ENCODE results near the gene FHL2.

The FHL2 gene

DNA sequence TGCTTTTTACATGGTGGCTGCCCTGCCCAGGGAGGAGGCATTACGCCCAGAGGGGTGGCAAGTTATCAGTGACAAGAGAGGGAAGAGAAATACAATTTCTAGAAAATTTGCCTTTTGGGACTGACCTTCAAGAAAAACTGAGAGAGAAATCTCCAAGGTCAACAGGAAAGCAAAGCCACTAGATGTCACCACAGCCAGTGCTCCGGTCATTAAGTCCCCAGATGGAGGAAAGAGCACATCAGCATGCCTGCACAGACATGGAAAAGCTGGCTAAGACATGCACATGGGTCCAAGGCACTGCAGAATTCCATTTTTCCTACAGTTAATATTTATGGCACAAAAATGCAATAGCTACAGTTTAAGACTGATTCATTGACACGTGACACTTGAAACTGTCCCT lies 21.0 kb downstream of the FHL2 start:
- Histone ChIP-seq H3K4me1 (ENCODE audit: insufficient read depth, low read length) (no peaks in the 10 kb centered on the region), H3K9ac (ENCODE audit: low read depth, low read length) (no peak overlapping the region), H3K27me3 (ENCODE audit: insufficient read depth, low read length) (no peaks in the 10 kb centered on the region), H3K27ac (ENCODE audit: low read depth, low read length) (no peak overlapping the region), H3K4me3 (ENCODE audit: low read length) (no peak overlapping the region), H3K9me3 (ENCODE audit: insufficient read depth, low read depth, low read length) (no peaks in the 10 kb centered on the region), H3K36me3 (ENCODE audit: insufficient read depth, low read length) (peaks cover 48% of the 10 kb centered on the region)
- 96% methylated on average over 3 of the region's 3 CpGs for WGBS

DNA sequence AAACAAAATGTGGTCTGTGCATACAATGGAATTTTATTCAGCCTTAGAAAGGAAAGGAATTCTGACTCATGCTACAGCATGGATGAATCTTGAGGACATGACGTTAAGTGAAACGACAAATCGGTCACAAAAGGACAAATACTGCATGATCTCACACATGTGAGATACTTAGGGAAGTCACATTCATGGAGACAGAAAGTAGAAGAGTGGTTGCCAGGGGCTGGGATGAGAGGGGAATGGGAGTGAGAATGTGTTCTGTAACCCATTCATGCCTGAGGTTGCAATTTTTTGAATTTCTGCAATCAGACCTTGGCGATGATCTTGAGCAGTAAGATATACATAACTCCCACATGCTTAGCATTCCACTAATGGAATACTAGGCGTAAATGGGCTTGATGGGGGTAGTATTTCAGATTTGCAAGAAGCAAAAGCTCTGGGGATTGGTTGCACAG lies 22.0 kb downstream of the FHL2 start:
- 93% methylated on average over 4 of the region's 5 CpGs for WGBS
- H3K27ac ChIP-seq (ENCODE audit: low read depth, low read length), result no peak overlapping the region
- no peak overlapping the region for H3K9ac ChIP-seq (ENCODE audit: low read depth, low read length)
- H3K4me3 ChIP-seq (ENCODE audit: low read length), result no peak overlapping the region
- peaks cover 47% of the 10 kb centered on the region for H3K36me3 ChIP-seq (ENCODE audit: insufficient read depth, low read length)
- no peaks in the 10 kb centered on the region for H3K9me3 ChIP-seq (ENCODE audit: insufficient read depth, low read depth, low read length)
- no peaks in the 10 kb centered on the region for H3K4me1 ChIP-seq (ENCODE audit: insufficient read depth, low read length)
- H3K27me3 ChIP-seq (ENCODE audit: insufficient read depth, low read length), result no peaks in the 10 kb centered on the region

GRCh38 chr2:105376010-105376409 lies 22.8 kb downstream of the FHL2 start:
- WGBS, result 94% methylated on average over 10 of the region's 11 CpGs
- Histone ChIP-seq H3K9ac (ENCODE audit: low read depth, low read length) (no peak overlapping the region), H3K9me3 (ENCODE audit: insufficient read depth, low read depth, low read length) (no peaks in the 10 kb centered on the region), H3K27me3 (ENCODE audit: insufficient read depth, low read length) (no peaks in the 10 kb centered on the region), H3K4me3 (ENCODE audit: low read length) (no peak overlapping the region), H3K4me1 (ENCODE audit: insufficient read depth, low read length) (no peaks in the 10 kb centered on the region), H3K27ac (ENCODE audit: low read depth, low read length) (no peak overlapping the region), H3K36me3 (ENCODE audit: insufficient read depth, low read length) (peaks cover 43% of the 10 kb centered on the region)

- Histone ChIP-seq H3K9ac (ENCODE audit: low read depth, low read length) (no peak overlapping the region), H3K9me3 (ENCODE audit: insufficient read depth, low read depth, low read length) (no peaks in the 10 kb centered on the region), H3K27ac (ENCODE audit: low read depth, low read length) (no peak overlapping the region), H3K36me3 (ENCODE audit: insufficient read depth, low read length) (peaks cover 43% of the 10 kb centered on the region), H3K4me3 (ENCODE audit: low read length) (no peak overlapping the region), H3K4me1 (ENCODE audit: insufficient read depth, low read length) (no peaks in the 10 kb centered on the region), H3K27me3 (ENCODE audit: insufficient read depth, low read length) (no peaks in the 10 kb centered on the region)
- WGBS, result 93% methylated on average over 15 of the region's 15 CpGs
These were observed 23.8 kb downstream of the FHL2 start for GRCh38 chr2:105375001-105375561.

DNA sequence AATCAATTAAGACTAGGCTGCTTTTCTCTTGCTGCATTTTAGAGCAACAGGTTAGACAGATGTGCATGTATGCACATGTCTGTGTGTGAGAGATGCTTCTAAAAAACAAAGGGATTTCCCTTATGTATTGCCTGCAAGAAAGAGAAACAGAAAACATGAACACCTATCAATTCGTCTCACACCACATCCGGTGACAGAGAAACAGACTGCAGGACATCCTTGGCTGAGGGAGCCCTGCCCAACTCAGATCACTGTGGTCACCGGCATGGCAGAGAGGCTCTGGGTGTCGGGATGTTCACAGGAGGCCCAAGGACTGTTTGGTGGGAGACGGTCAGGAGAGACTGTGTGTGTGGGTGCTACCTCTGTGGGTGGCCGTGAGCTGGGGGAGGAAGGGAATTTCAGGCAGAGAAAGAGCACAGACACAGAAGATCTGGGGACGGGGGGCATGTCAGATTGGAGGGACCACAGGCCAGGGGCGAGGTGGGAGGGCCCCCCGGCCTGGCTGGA lies 24.9 kb downstream of the FHL2 start:
- Histone ChIP-seq H3K9ac (ENCODE audit: low read depth, low read length) (no peak overlapping the region), H3K27ac (ENCODE audit: low read depth, low read length) (no peak overlapping the region), H3K36me3 (ENCODE audit: insufficient read depth, low read length) (peaks cover 45% of the 10 kb centered on the region), H3K27me3 (ENCODE audit: insufficient read depth, low read length) (no peaks in the 10 kb centered on the region), H3K4me3 (ENCODE audit: low read length) (no peak overlapping the region), H3K9me3 (ENCODE audit: insufficient read depth, low read depth, low read length) (no peaks in the 10 kb centered on the region), H3K4me1 (ENCODE audit: insufficient read depth, low read length) (no peaks in the 10 kb centered on the region)
- WGBS, result 95% methylated on average over 9 of the region's 9 CpGs

DNA sequence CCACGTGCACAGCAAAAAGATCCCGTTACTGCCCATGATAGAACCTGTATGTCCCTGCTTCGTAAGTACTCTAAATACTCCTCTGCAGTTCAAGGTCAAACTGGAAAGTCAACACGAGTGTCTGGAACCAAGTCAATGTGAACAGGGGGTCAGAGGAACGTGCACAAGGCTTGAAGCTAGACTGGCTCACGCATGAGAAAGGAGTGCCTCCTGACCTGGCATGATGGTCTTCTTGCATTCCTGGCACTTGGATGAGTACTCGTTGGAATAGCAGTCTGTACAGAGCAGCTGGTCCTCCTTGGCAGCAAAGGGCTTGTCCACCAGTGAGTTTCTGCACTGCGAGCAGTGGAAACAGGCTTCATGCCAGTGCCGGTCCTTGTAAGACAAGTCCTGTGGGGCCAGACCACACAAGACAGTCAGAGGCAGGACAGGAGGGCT lies 25.5 kb downstream of the FHL2 start:
- Histone ChIP-seq H3K36me3 (ENCODE audit: insufficient read depth, low read length) (peaks cover 50% of the 10 kb centered on the region), H3K4me3 (ENCODE audit: low read length) (no peak overlapping the region), H3K4me1 (ENCODE audit: insufficient read depth, low read length) (no peaks in the 10 kb centered on the region), H3K27ac (ENCODE audit: low read depth, low read length) (no peak overlapping the region), H3K27me3 (ENCODE audit: insufficient read depth, low read length) (no peaks in the 10 kb centered on the region), H3K9me3 (ENCODE audit: insufficient read depth, low read depth, low read length) (no peaks in the 10 kb centered on the region), H3K9ac (ENCODE audit: low read depth, low read length) (no peak overlapping the region)
- 93% methylated on average over 9 of the region's 9 CpGs for WGBS

- peaks cover 64% of the 10 kb centered on the region for H3K36me3 ChIP-seq (ENCODE audit: insufficient read depth, low read length)
- no peak overlapping the region for H3K4me3 ChIP-seq (ENCODE audit: low read length)
- H3K9ac ChIP-seq (ENCODE audit: low read depth, low read length), result no peak overlapping the region
- no peak overlapping the region for H3K27ac ChIP-seq (ENCODE audit: low read depth, low read length)
- H3K4me1 ChIP-seq (ENCODE audit: insufficient read depth, low read length), result no peaks in the 10 kb centered on the region
- no peaks in the 10 kb centered on the region for H3K27me3 ChIP-seq (ENCODE audit: insufficient read depth, low read length)
- H3K9me3 ChIP-seq (ENCODE audit: insufficient read depth, low read depth, low read length), result no peaks in the 10 kb centered on the region
- 90% methylated on average over 4 of the region's 4 CpGs for WGBS
These were observed 27.0 kb downstream of the FHL2 start for GRCh38 chr2:105371810-105372209.

DNA sequence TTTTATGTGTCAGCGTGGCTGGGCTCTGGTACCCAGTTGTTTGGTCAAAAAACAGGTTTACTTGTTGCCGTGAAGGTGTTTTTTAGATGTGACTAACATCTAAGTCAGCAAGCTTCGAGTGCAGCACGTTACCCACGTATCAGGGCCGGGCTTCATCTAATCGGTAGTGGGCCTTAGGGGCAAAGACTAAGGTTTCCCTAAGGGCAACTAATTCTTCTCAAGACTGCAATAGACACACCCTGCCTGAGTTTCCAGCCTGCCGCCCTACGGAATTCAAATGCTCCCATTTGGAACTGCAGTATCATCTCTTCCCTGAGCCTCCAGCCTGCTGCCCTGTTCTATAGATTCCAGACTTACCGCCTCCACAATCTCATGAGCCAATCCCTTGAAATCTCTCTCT lies 27.7 kb downstream of the FHL2 start:
- Histone ChIP-seq H3K36me3 (ENCODE audit: insufficient read depth, low read length) (peaks cover 63% of the 10 kb centered on the region), H3K4me3 (ENCODE audit: low read length) (no peak overlapping the region), H3K27me3 (ENCODE audit: insufficient read depth, low read length) (no peaks in the 10 kb centered on the region), H3K9me3 (ENCODE audit: insufficient read depth, low read depth, low read length) (no peaks in the 10 kb centered on the region), H3K27ac (ENCODE audit: low read depth, low read length) (no peak overlapping the region), H3K4me1 (ENCODE audit: insufficient read depth, low read length) (no peaks in the 10 kb centered on the region), H3K9ac (ENCODE audit: low read depth, low read length) (no peak overlapping the region)
- 92% methylated on average over 10 of the region's 10 CpGs for WGBS

DNA sequence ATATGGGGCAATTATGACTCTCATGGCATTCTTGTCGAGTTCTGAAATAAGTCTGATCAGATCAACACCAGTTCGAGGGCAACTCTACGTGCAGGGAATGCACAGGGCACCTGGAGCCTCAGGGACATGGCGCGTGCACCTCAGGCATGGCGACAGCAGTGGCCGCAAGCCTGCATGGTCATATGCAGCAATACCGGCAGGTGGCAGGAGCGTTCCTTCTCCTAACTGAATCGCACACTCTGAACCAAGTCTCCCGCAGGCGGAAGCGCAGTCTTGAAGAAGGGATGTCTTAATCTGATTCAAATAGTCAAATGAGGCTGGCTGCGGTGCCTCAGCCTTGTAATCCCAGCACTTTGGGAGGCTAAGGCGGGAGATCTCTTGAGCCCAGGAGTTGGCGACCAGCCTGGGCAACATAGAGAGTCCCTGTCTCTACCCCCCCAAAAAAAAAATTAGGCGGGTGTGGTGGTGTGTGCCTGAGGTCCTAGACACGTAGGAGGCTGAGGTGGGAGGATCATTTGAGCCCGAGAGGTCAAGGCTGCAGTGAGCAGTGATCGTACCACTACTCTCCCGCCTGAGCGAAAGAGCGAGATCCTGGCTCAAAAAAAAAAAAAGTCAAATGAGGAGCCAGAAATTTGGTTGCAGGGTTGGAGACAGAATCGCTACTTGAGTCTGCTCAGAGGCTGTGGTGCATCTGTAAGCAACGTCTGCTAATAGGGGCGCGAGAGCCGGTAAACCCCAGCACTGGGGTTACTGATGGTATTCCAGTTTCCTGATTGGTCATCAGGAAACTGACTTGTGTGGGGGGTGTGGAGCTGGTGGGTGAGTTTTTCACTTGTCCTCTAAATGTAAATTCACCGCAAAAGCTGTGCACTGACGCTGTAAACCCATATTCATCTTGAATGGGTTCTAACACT lies 28.8 kb downstream of the FHL2 start:
- Histone ChIP-seq H3K4me3 (ENCODE audit: low read length) (no peak overlapping the region), H3K4me1 (ENCODE audit: insufficient read depth, low read length) (no peaks in the 10 kb centered on the region), H3K9me3 (ENCODE audit: insufficient read depth, low read depth, low read length) (no peaks in the 10 kb centered on the region), H3K27ac (ENCODE audit: low read depth, low read length) (no peak overlapping the region), H3K36me3 (ENCODE audit: insufficient read depth, low read length) (peaks cover 68% of the 10 kb centered on the region), H3K9ac (ENCODE audit: low read depth, low read length) (no peak overlapping the region), H3K27me3 (ENCODE audit: insufficient read depth, low read length) (no peaks in the 10 kb centered on the region)
- WGBS, result 70% methylated on average over 30 of the region's 30 CpGs

- H3K9ac ChIP-seq (ENCODE audit: low read depth, low read length), result no peak overlapping the region
- H3K9me3 ChIP-seq (ENCODE audit: insufficient read depth, low read depth, low read length), result no peaks in the 10 kb centered on the region
- H3K27ac ChIP-seq (ENCODE audit: low read depth, low read length), result no peak overlapping the region
- H3K36me3 ChIP-seq (ENCODE audit: insufficient read depth, low read length), result peaks cover 74% of the 10 kb centered on the region
- no peak overlapping the region for H3K4me3 ChIP-seq (ENCODE audit: low read length)
- no peaks in the 10 kb centered on the region for H3K4me1 ChIP-seq (ENCODE audit: insufficient read depth, low read length)
- WGBS, result 96% methylated on average over 8 of the region's 8 CpGs
- no peaks in the 10 kb centered on the region for H3K27me3 ChIP-seq (ENCODE audit: insufficient read depth, low read length)
These were observed 30.0 kb downstream of the FHL2 start for GRCh38 chr2:105368759-105369408.

DNA sequence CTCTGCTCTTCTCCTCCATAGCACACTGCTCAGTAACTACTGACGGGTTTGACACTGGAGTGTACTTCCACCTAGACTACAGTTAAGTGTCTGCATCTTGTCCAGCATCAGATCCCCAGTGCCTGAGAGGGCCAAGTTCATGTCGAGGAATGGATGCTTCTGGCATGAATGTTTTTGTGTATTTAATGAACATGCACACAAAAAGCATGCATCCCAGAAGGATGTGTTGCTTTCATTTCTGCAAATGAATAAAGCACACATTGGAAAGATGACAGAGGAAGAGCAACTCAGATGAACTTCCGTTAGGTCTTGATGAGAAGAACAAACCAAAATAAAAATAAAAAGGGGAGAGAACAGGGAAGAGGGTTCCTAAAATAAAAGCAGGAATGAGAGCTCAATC lies 33.6 kb downstream of the FHL2 start:
- no peaks in the 10 kb centered on the region for H3K9me3 ChIP-seq (ENCODE audit: insufficient read depth, low read depth, low read length)
- H3K27me3 ChIP-seq (ENCODE audit: insufficient read depth, low read length), result no peaks in the 10 kb centered on the region
- H3K27ac ChIP-seq (ENCODE audit: low read depth, low read length), result no peak overlapping the region
- H3K4me3 ChIP-seq (ENCODE audit: low read length), result no peak overlapping the region
- 89% methylated on average over 3 of the region's 3 CpGs for WGBS
- no peaks in the 10 kb centered on the region for H3K4me1 ChIP-seq (ENCODE audit: insufficient read depth, low read length)
- no peak overlapping the region for H3K9ac ChIP-seq (ENCODE audit: low read depth, low read length)
- peaks cover 81% of the 10 kb centered on the region for H3K36me3 ChIP-seq (ENCODE audit: insufficient read depth, low read length)

Data from HUES64 (cell line).